HCT116 (cell line): ENCODE data around the gene THTPA. TPM values are rescaled to one million over a fixed set of nuclear protein-coding genes. Genes with fewer than 3 reads are reported as not detected.

Experiments
- ATAC-seq: fragments of 200-7000 bp; cut with Tn5 transposase; 2 replicates; pipeline ENCODE4 v1.9.1; 2020; ENCODE audit warnings: mild to moderate bottlenecking, moderate library complexity
- BruUV-seq: library from RNA; stranded (reverse); fragments of 400-500 nt; replicated peaks from 2 replicates; lab custom pipeline; 2021; lab: Mats Ljungman, UMichigan
- CTCF ChIA-PET: fragments of 300-600 bp; sonication (Branson Sonifier 250); formaldehyde crosslinking; loops from one replicate; lab custom pipeline; 2021; ENCODE audit warnings: antibody characterized with exemption; lab: Charles Lee
- POLR2A ChIA-PET: fragments of 300-600, 350-600 bp; sonication (Branson Sonifier 250); formaldehyde crosslinking; loops from one replicate; lab custom pipeline; 2021; ENCODE audit warnings: antibody characterized with exemption; lab: Charles Lee
- RAD21 ChIA-PET, 2 experiments: fragments of 300-600 bp; sonication (Branson Sonifier 250); formaldehyde crosslinking; loops; one replicate each; lab custom pipeline; 2023; ENCODE audit warnings: low total read pairs in 2 of 2; ENCODE audit not compliant: uncharacterized antibody in 2 of 2, unreplicated experiment in 2 of 2, low non-redundant PET in 1 of 2; lab: Charles Lee
- DNase-seq: peaks from one replicate; pipeline ENCODE4 v3.0.0-alpha.2; 2010; ENCODE audit warnings: low read depth, low spot score
- H2AFZ ChIP-seq: fragments of 200-600 bp; shearing (Covaris generic), sonication (generic); 2 replicates; pipeline ENCODE4 v1.6.1; 2017; ENCODE audit warnings: low read depth, mixed run types, mixed read lengths, antibody characterized with exemption, low read length; ENCODE audit not compliant: poor library complexity, severe bottlenecking
- H3K27ac ChIP-seq: 2 replicates; pipeline ENCODE4 v1.5.1; 2012; ENCODE audit warnings: low read depth, low read length
- H3K27me3 ChIP-seq: fragments of 200-600 bp; sonication (generic); 2 replicates; pipeline ENCODE4 v1.6.1; 2016; ENCODE audit warnings: mixed run types, low read length, mixed read lengths; ENCODE audit not compliant: insufficient read depth
- H3K36me3 ChIP-seq, 2 experiments: fragments of 200-500 bp in 1 of 2; fragments of 200-600 bp in 1 of 2; sonication (Bioruptor generic) in 1 of 2; sonication (generic) in 1 of 2; 2 replicates each; pipeline versions ENCODE4 v1.5.1 to v1.6.1; 2014 to 2016; ENCODE audit warnings: low read length in 2 of 2, inconsistent platforms in 1 of 2, mixed read lengths in 1 of 2, mixed run types in 1 of 2; ENCODE audit not compliant: insufficient read depth in 2 of 2, control insufficient read depth in 1 of 2
- H3K4me1 ChIP-seq, 2 experiments: fragments of 200-600 bp in 1 of 2; sonication (generic) in 1 of 2; 2 replicates each; pipeline versions ENCODE4 v1.5.1 to v1.6.1; 2012 to 2017; ENCODE audit warnings: low read length in 2 of 2, inconsistent platforms in 1 of 2, mild to moderate bottlenecking in 1 of 2, mixed read lengths in 1 of 2, mixed run types in 1 of 2, moderate library complexity in 1 of 2; ENCODE audit not compliant: insufficient read depth in 2 of 2, control insufficient read depth in 1 of 2
- H3K4me2 ChIP-seq: fragments of 200-600 bp; sonication (generic); 2 replicates; pipeline ENCODE4 v1.6.1; 2017; ENCODE audit warnings: mixed run types, low read length, mixed read lengths
- H3K4me3 ChIP-seq, 2 experiments: fragments of 200-600 bp in 1 of 2; sonication (generic) in 1 of 2; replicated peaks in 1 of 2; 2 replicates each; pipeline ENCODE4 v1.5.1; 2011 to 2016; ENCODE audit warnings: low read length in 2 of 2, control low read depth in 1 of 2, low read depth in 1 of 2, mild to moderate bottlenecking in 1 of 2, mixed read lengths in 1 of 2, mixed run types in 1 of 2
- H3K79me2 ChIP-seq: fragments of 200-600 bp; sonication (generic); 2 replicates; pipeline ENCODE4 v1.6.1; 2017; ENCODE audit warnings: mild to moderate bottlenecking, mixed run types, low read length, moderate library complexity, mixed read lengths; ENCODE audit not compliant: insufficient read depth
- H3K9ac ChIP-seq: fragments of 200-600 bp; sonication (generic); 2 replicates; pipeline ENCODE4 v1.6.1; 2016; ENCODE audit warnings: low read length, mixed read lengths
- H3K9me2 ChIP-seq: fragments of 200-600 bp; sonication (generic), shearing (Covaris generic); 2 replicates; pipeline ENCODE4 v1.6.1; 2017; ENCODE audit warnings: mixed run types, mild to moderate bottlenecking, moderate library complexity; ENCODE audit not compliant: insufficient read depth
- H3K9me3 ChIP-seq, 2 experiments: fragments of 200-500 bp in 1 of 2; fragments of 200-600 bp in 1 of 2; sonication (Bioruptor generic) in 1 of 2; sonication (generic) in 1 of 2; 2 replicates each; pipeline ENCODE4 v1.6.1; 2014 to 2017; ENCODE audit warnings: low read length in 2 of 2, mixed read lengths in 2 of 2, inconsistent platforms in 1 of 2, low read depth in 1 of 2, mild to moderate bottlenecking in 1 of 2, mixed run types in 1 of 2, moderate library complexity in 1 of 2; ENCODE audit not compliant: control insufficient read depth in 1 of 2, insufficient read depth in 1 of 2
- H4K20me1 ChIP-seq: fragments of 200-600 bp; sonication (generic), shearing (Covaris generic); 2 replicates; pipeline ENCODE4 v1.6.1; 2017; ENCODE audit warnings: mixed run types, mild to moderate bottlenecking, moderate library complexity; ENCODE audit not compliant: insufficient read depth
- CBX3 ChIP-seq: IDR thresholded peaks from 2 replicates; pipeline ENCODE4 v1.6.1; 2012; ENCODE audit warnings: low read depth
- CEBPB ChIP-seq: IDR thresholded peaks from 2 replicates; pipeline ENCODE4 v1.6.1; 2012; ENCODE audit warnings: low read depth
- EZH2phosphoT487 ChIP-seq: fragments of 200-600 bp; IDR thresholded peaks from 2 replicates; pipeline ENCODE4 v1.6.1; 2018; ENCODE audit warnings: antibody characterized with exemption, borderline replicate concordance
- POLR2A ChIP-seq: IDR thresholded peaks from 2 replicates; pipeline ENCODE4 v1.7.0; 2011; ENCODE audit warnings: borderline replicate concordance; ENCODE audit not compliant: insufficient read depth, insufficient read length; ENCODE audit errors: extremely low read depth
- TCF7L2 ChIP-seq: IDR thresholded peaks from 2 replicates; pipeline ENCODE4 v1.7.0; 2011; ENCODE audit warnings: borderline replicate concordance, inconsistent platforms; ENCODE audit not compliant: insufficient read depth, insufficient read length; ENCODE audit errors: extremely low read depth
- ZFX ChIP-seq: fragments of 450-650 bp; IDR thresholded peaks from 2 replicates; pipeline ENCODE4 v1.6.1; 2017
- intact Hi-C: fragments of 100-400 bp; cut with micrococcal nuclease; formaldehyde crosslinking; loops from 2 replicates; pipeline ENCODE4 v1.10.0; 2022
- total RNA-seq: library from RNA; stranded (reverse); gene quantifications from one replicate; pipeline ENCODE4 v1.2.1, GENCODE V29; 2021; ENCODE audit not compliant: unreplicated experiment

THTPA gene
- total RNA-seq, 1 experiment from 2014 or later: 5.8 TPM

- no TSS peak for BruUV-seq
- TF ChIP-seq CEBPB (no peak), TCF7L2 (no peak), ZFX (no peak)
- TF ChIP-seq, all 23 proteins: peak for 0
- DNase-seq: no peak
- RAD21 ChIA-PET: no interaction called here
- H3K27ac ChIP-seq: no peak overlapping the region
- H3K4me2 ChIP-seq: no peak overlapping the region
- no peaks in the 10 kb centered on the region for H3K36me3 ChIP-seq
- no peaks in the 10 kb centered on the region for H3K27me3 ChIP-seq
- H3K9me2 ChIP-seq: no peaks in the 10 kb centered on the region
- H3K4me3 ChIP-seq: no peak overlapping the region
- intact Hi-C loops: no loop called here
- no peak overlapping the region for H2AFZ ChIP-seq
- POLR2A ChIA-PET: no interaction called here
- CTCF ChIA-PET: interaction anchor here (1.0 kb wide), 1 partner anchor 13 kb away, joined by 3 read pairs; no protein-coding TSS in a partner anchor
- no peaks in the 10 kb centered on the region for H4K20me1 ChIP-seq
- peaks cover 22 to 24% of the 10 kb centered on the region in 2 experiments for H3K4me1 ChIP-seq
- ATAC-seq: no peak
- H3K79me2 ChIP-seq: no peaks in the 10 kb centered on the region
- H3K9ac ChIP-seq: no peak overlapping the region
- no peaks in the 10 kb centered on the region for H3K9me3 ChIP-seq
Observed at GRCh38 chr14:23572524-23572828, 16.4 kb downstream of the THTPA start.

- H3K9me2 ChIP-seq: no peaks in the 10 kb centered on the region
- ChIA-PET POLR2A (no interaction called here), CTCF (no interaction called here), RAD21 (no interaction called here)
- no peak overlapping the region for H3K9ac ChIP-seq
- no peak overlapping the region for H2AFZ ChIP-seq
- H3K4me3 ChIP-seq: no peak overlapping the region
- no peaks in the 10 kb centered on the region for H4K20me1 ChIP-seq
- intact Hi-C loops: no loop called here
- H3K27ac ChIP-seq: no peak overlapping the region
- TF ChIP-seq POLR2A (no peak), EZH2phosphoT487 (no peak), CBX3 (no peak)
- BruUV-seq: no TSS peak
- H3K79me2 ChIP-seq: no peaks in the 10 kb centered on the region
- no peaks in the 10 kb centered on the region for H3K36me3 ChIP-seq
- H3K4me1 ChIP-seq: peaks cover 21% of the 10 kb centered on the region in 2 experiments
- no peaks in the 10 kb centered on the region for H3K27me3 ChIP-seq
- no peak overlapping the region for H3K4me2 ChIP-seq
- DNase-seq (no peak), ATAC-seq (no peak)
- no peaks in the 10 kb centered on the region for H3K9me3 ChIP-seq
Observed at GRCh38 chr14:23572836-23573235, 16.8 kb downstream of the THTPA start.
